Large intestine (tissue), 12 donors: Measurements from ENCODE around the gene KCNQ1OT1. TPM values are rescaled to one million over a fixed set of nuclear protein-coding genes. Genes with fewer than 3 reads are reported as not detected.

Source experiments
- DNase-seq, 2 donors: peaks; one replicate each; pipeline versions ENCODE4 v3.0.0 to v3.0.0-alpha.2; 2013
- H3K27ac ChIP-seq: one replicate; pipeline ENCODE4 v1.5.1; 2013; ENCODE audit warnings: low read length
- H3K27me3 ChIP-seq: 2 replicates; pipeline ENCODE4 v1.6.1; 2013; ENCODE audit warnings: low read length; ENCODE audit not compliant: control insufficient read depth, insufficient read depth
- H3K36me3 ChIP-seq: 2 replicates; pipeline ENCODE4 v1.6.1; 2013; ENCODE audit warnings: low read length; ENCODE audit not compliant: control insufficient read depth, insufficient read depth
- H3K4me1 ChIP-seq: one replicate; pipeline ENCODE4 v1.6.1; 2013; ENCODE audit warnings: low read length; ENCODE audit not compliant: control insufficient read depth, insufficient read depth
- H3K4me3 ChIP-seq: one replicate; pipeline ENCODE4 v1.5.1; 2013; ENCODE audit warnings: low read length
- H3K9me3 ChIP-seq: one replicate; pipeline ENCODE4 v1.6.1; 2013; ENCODE audit warnings: mild to moderate bottlenecking, low read depth, low read length, moderate library complexity; ENCODE audit not compliant: control insufficient read depth
- WGBS: methylation state at CpG from one replicate; pipeline ENCODE4 v1.1.5; 2013; ENCODE audit warnings: low lambda C conversion rate; ENCODE audit not compliant: insufficient coverage; 5-methylcytosine and 5-hydroxymethylcytosine counted together
- long read RNA-seq, 11 donors: transcript quantifications; one replicate each; lab custom pipeline, GENCODE V29; 2026
- polyA plus RNA-seq: library from polyadenylated mRNA; unstranded; fragments of 120-200 nt; gene quantifications from one replicate; pipeline ENCODE4 v1.2.1, GENCODE V29; 2013

KCNQ1OT1 gene
- polyA plus RNA-seq = 2.8 TPM
- long read RNA-seq, donor 1, full-length matches to known transcripts = 44 of 44 reads
- long read RNA-seq, donor 1, partial matches to known transcripts = 0 of 44 reads
- long read RNA-seq, donor 1, other reads (novel, unspliced or antisense) = 0 of 44 reads
- long read RNA-seq, donor 2, full-length matches to known transcripts = 126 of 126 reads
- long read RNA-seq, donor 2, partial matches to known transcripts = 0 of 126 reads
- long read RNA-seq, donor 2, other reads (novel, unspliced or antisense) = 0 of 126 reads
- long read RNA-seq, donor 3 = 0 reads
- long read RNA-seq, donor 4, full-length matches to known transcripts = 28 of 28 reads
- long read RNA-seq, donor 4, partial matches to known transcripts = 0 of 28 reads
- long read RNA-seq, donor 4, other reads (novel, unspliced or antisense) = 0 of 28 reads
- long read RNA-seq, donor 5, full-length matches to known transcripts = 44 of 44 reads
- long read RNA-seq, donor 5, partial matches to known transcripts = 0 of 44 reads
- long read RNA-seq, donor 5, other reads (novel, unspliced or antisense) = 0 of 44 reads
- long read RNA-seq, donor 6, full-length matches to known transcripts = 68 of 108 reads
- long read RNA-seq, donor 6, partial matches to known transcripts = 35 of 108 reads
- long read RNA-seq, donor 6, other reads (novel, unspliced or antisense) = 5 of 108 reads
- long read RNA-seq, donor 7, full-length matches to known transcripts = 66 of 66 reads
- long read RNA-seq, donor 7, partial matches to known transcripts = 0 of 66 reads
- long read RNA-seq, donor 7, other reads (novel, unspliced or antisense) = 0 of 66 reads
- long read RNA-seq, donor 8, full-length matches to known transcripts = 170 of 170 reads
- long read RNA-seq, donor 8, partial matches to known transcripts = 0 of 170 reads
- long read RNA-seq, donor 8, other reads (novel, unspliced or antisense) = 0 of 170 reads
- long read RNA-seq, donor 9, full-length matches to known transcripts = 72 of 72 reads
- long read RNA-seq, donor 9, partial matches to known transcripts = 0 of 72 reads
- long read RNA-seq, donor 9, other reads (novel, unspliced or antisense) = 0 of 72 reads
- long read RNA-seq, donor 10, full-length matches to known transcripts = 88 of 88 reads
- long read RNA-seq, donor 10, partial matches to known transcripts = 0 of 88 reads
- long read RNA-seq, donor 10, other reads (novel, unspliced or antisense) = 0 of 88 reads
- long read RNA-seq, donor 11, full-length matches to known transcripts = 71 of 71 reads
- long read RNA-seq, donor 11, partial matches to known transcripts = 0 of 71 reads
- long read RNA-seq, donor 11, other reads (novel, unspliced or antisense) = 0 of 71 reads

- WGBS = no CpG with 5 or more reads among the region's 98 CpGs
These were observed at the start of gene KCNQ1OT1 for GRCh38 chr11:2699531-2700414. Gene KCNQ1OT1, minus strand, starts transcription at chr11:2699994.

GRCh38 chr11:2748814-2749554 lies 49.2 kb upstream of the KCNQ1OT1 start:
- H3K27ac ChIP-seq = no peak overlapping the region
- H3K27me3 ChIP-seq = no peaks in the 10 kb centered on the region
- peaks cover 7% of the 10 kb centered on the region for H3K4me1 ChIP-seq
- no peaks in the 10 kb centered on the region for H3K36me3 ChIP-seq
- H3K9me3 ChIP-seq = no peaks in the 10 kb centered on the region
- no CpG with 5 or more reads among the region's 17 CpGs for WGBS
- no peak overlapping the region for H3K4me3 ChIP-seq
- no peak for DNase-seq

More at GRCh38 chr11:2699531-2700414, at the start of gene KCNQ1OT1:
- peaks cover 36% of the 10 kb centered on the region for H3K4me1 ChIP-seq
- peak within 1 kb of the TSS; percentile 87 for H3K4me3 ChIP-seq
- peak within 1 kb of the TSS; percentile 89 for H3K27ac ChIP-seq
- H3K9me3 ChIP-seq = peaks cover 14% of the 10 kb centered on the region
- peak; percentile 94 to 97 for DNase-seq
- no peaks in the 10 kb centered on the region for H3K27me3 ChIP-seq
- peaks cover 3% of the 10 kb centered on the region for H3K36me3 ChIP-seq

- WGBS = no CpG with 5 or more reads among the region's 11 CpGs
- Histone ChIP-seq H3K36me3 (no peaks in the 10 kb centered on the region), H3K9me3 (no peaks in the 10 kb centered on the region), H3K27me3 (no peaks in the 10 kb centered on the region), H3K27ac (no peak overlapping the region), H3K4me1 (peaks cover 7% of the 10 kb centered on the region), H3K4me3 (no peak overlapping the region)
- no peak for DNase-seq
These were observed 48.4 kb upstream of the KCNQ1OT1 start for GRCh38 chr11:2748061-2748813.

- no peaks in the 10 kb centered on the region for H3K9me3 ChIP-seq
- no CpG with 5 or more reads among the region's 16 CpGs for WGBS
- DNase-seq = no peak
- no peaks in the 10 kb centered on the region for H3K27me3 ChIP-seq
- no peak overlapping the region for H3K4me3 ChIP-seq
- H3K4me1 ChIP-seq = peaks cover 13% of the 10 kb centered on the region
- H3K27ac ChIP-seq = no peak overlapping the region
- no peaks in the 10 kb centered on the region for H3K36me3 ChIP-seq
These were observed 47.6 kb upstream of the KCNQ1OT1 start for GRCh38 chr11:2747248-2748027.

GRCh38 chr11:2746401-2747247 lies 46.8 kb upstream of the KCNQ1OT1 start:
- Histone ChIP-seq H3K4me3 (no peak overlapping the region), H3K36me3 (no peaks in the 10 kb centered on the region), H3K27ac (no peak overlapping the region), H3K27me3 (no peaks in the 10 kb centered on the region), H3K4me1 (peaks cover 21% of the 10 kb centered on the region), H3K9me3 (no peaks in the 10 kb centered on the region)
- WGBS = no CpG with 5 or more reads among the region's 24 CpGs
- DNase-seq = no peak

- H3K9me3 ChIP-seq = peaks cover under 1% of the 10 kb centered on the region
- no CpG with 5 or more reads among the region's 14 CpGs for WGBS
- H3K36me3 ChIP-seq = no peaks in the 10 kb centered on the region
- DNase-seq = no peak
- no peak overlapping the region for H3K4me3 ChIP-seq
- H3K27ac ChIP-seq = no peak overlapping the region
- no peaks in the 10 kb centered on the region for H3K27me3 ChIP-seq
- peaks cover 32% of the 10 kb centered on the region for H3K4me1 ChIP-seq
These were observed 45.7 kb upstream of the KCNQ1OT1 start for GRCh38 chr11:2745511-2745910.

- no peaks in the 10 kb centered on the region for H3K27me3 ChIP-seq
- H3K4me1 ChIP-seq = peaks cover 44% of the 10 kb centered on the region
- WGBS = no CpG with 5 or more reads among the region's 9 CpGs
- H3K4me3 ChIP-seq = no peak overlapping the region
- H3K9me3 ChIP-seq = peaks cover 4% of the 10 kb centered on the region
- no peaks in the 10 kb centered on the region for H3K36me3 ChIP-seq
- H3K27ac ChIP-seq = no peak overlapping the region
- no peak for DNase-seq
These were observed 44.4 kb upstream of the KCNQ1OT1 start for GRCh38 chr11:2744166-2744565.
